Measurements from ENCODE around the gene HACD3. TPM values are rescaled to one million over a fixed set of nuclear protein-coding genes. Genes with fewer than 3 reads are reported as not detected.
A peak's percentile ranks its signal among the peaks of the same experiment; 100 is the strongest.

The HACD3 gene
- total RNA-seq, 1 experiment from 2014 or later = 71.6 TPM

DNA sequence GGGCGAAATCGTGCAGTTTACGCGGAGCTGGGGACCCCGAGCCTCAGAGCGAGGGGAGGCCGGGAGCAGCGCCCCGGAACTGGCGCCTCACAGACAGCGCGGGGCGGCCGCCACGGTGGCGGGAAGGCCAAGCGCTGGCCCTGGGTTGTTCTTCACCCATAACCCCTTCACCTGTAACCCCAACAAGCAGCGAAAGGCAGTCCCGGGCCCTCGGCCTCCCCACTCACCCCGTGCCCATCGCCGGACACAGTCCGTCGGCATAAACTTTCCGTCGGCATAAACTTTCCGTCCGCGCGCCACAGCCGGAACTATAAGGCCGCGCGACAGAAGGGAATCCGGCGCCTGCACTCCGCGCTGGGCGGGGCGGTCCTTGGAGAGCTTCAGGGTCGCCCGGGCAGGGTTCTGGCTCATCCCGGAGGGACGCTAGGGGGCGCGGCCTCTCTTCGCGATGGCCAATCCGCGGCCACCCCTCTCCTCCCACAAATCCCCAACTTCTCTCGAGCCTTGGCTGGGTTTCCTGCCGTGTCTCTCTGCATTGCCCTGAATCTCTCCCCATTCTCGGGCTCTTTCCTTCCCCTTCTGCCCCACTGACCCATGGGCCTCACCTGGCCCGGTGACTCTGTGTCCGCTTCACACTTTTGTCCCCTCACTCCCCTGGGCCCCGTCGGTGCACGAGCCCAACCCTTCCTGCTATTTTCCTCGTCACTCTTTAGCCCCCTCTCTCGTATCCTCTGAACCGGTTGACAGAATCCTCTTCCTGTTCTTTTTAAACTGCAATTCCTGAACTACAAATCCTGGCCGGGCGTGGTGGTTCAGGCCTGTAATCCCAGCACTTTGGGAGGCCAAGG is 80.8 kb downstream of the HACD3 start, which contains the start of gene INTS14:
Gene INTS14 (minus strand): TSS at position 261 of the 848 bp plus-strand sequence. CDS start 3,751 bp downstream, outside the sequence.
- H3K27me3 ChIP-seq (ENCODE audit: insufficient read depth, low read depth) = no peaks in the 10 kb centered on the region
- H3K79me2 ChIP-seq (ENCODE audit: low read depth) = peaks cover 24% of the 10 kb centered on the region
- peaks cover 5% of the 10 kb centered on the region; the same call in 1 of the 2 replicates for H3F3A ChIP-seq (ENCODE audit: insufficient read depth, low read depth)
- H4K20me1 ChIP-seq (ENCODE audit: insufficient read depth) = no peaks in the 10 kb centered on the region; the same call in 1 of the 2 replicates
- DNase-seq = peak; percentile 79 to 97
- TF ChIP-seq, protein P1, sequence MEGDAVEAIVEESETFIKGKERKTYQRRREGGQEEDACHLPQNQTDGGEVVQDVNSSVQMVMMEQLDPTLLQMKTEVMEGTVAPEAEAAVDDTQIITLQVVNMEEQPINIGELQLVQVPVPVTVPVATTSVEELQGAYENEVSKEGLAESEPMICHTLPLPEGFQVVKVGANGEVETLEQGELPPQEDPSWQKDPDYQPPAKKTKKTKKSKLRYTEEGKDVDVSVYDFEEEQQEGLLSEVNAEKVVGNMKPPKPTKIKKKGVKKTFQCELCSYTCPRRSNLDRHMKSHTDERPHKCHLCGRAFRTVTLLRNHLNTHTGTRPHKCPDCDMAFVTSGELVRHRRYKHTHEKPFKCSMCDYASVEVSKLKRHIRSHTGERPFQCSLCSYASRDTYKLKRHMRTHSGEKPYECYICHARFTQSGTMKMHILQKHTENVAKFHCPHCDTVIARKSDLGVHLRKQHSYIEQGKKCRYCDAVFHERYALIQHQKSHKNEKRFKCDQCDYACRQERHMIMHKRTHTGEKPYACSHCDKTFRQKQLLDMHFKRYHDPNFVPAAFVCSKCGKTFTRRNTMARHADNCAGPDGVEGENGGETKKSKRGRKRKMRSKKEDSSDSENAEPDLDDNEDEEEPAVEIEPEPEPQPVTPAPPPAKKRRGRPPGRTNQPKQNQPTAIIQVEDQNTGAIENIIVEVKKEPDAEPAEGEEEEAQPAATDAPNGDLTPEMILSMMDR (conservative IDR thresholded peaks at IDR 0.05) = peak; percentile 68
- no peak for TF ChIP-seq EZH2 (IDR thresholded peaks at IDR 0.05; ENCODE audit: low read depth)
- H3K9me2 ChIP-seq (ENCODE audit: insufficient read depth) = no peaks in the 10 kb centered on the region
- H3K4me1 ChIP-seq (replicated peaks; ENCODE audit: insufficient read depth) = peaks cover 21% of the 10 kb centered on the region
- peak within 1 kb of the TSS; percentile 100 for H2AFZ ChIP-seq
- H3K4me3 ChIP-seq = peak within 1 kb of the TSS; percentile 88
- intact Hi-C loops (cut with micrococcal nuclease; ENCODE audit: unreplicated experiment) = loop anchor here (1.0 to 10.0 kb wide), 5 partner anchors 94 to 884 kb away; partner anchors contain the start of genes DIS3L, DPP8, RAB11A and SNAPC5
- peak within 1 kb of the TSS; percentile 91 for H3K27ac ChIP-seq
- CTCF ChIA-PET = interaction anchor here (0.6 to 0.7 kb wide), 4 partner anchors 12 to 270 kb away, joined by 3 to 7 read pairs (median 5); no protein-coding TSS in a partner anchor
- no peaks in the 10 kb centered on the region for H3K9me3 ChIP-seq (ENCODE audit: insufficient read depth, low read depth)
- no TSS peak for BruUV-seq (replicated peaks)
- no peaks in the 10 kb centered on the region for H3K36me3 ChIP-seq (ENCODE audit: low read depth)
- H3K4me2 ChIP-seq = peak within 1 kb of the TSS; percentile 97
- POLR2A ChIA-PET (ENCODE audit: unreplicated experiment) = interaction anchor here (0.6 to 0.8 kb wide), 5 partner anchors 13 to 664 kb away, joined by 3 to 5 read pairs (median 4); no protein-coding TSS in a partner anchor

DNA sequence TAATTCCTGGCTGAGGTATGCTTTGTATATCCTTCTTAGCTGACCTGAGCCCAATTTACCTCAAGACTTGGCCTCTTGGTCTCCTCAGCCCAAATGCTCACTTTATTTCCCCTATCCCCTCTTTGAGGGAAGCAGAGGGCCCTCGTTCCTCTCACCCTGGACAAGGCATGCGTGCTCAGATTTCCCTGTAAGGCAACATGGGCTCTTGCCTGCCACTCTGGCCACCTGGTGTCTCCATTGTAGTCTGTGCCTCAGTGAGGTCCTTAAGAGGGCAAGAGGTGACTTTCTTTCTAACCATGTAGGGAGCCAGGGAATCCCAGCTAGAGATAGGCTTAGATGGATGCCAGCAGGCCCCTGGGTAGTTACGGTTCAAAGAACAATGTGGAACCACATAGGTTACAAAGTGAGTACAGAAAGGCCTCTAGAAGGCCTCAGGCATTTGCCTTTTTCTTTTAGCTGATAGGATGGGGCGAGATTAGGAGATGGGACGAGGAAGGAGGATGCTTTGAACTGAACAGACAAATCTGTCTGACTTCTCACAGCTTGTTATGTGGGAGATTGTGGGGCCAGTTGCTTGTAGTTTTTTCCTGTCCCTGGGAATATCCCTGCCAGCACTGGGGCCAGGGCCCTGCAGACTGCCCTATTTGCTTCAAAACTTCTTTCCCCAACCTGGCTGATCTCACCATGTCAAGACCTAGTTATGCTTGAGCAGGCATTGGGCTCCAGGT is 81.8 kb downstream of the HACD3 start:
- H3K79me2 ChIP-seq (ENCODE audit: low read depth) = peaks cover 24% of the 10 kb centered on the region
- no peaks in the 10 kb centered on the region for H3K36me3 ChIP-seq (ENCODE audit: low read depth)
- CTCF ChIA-PET = no interaction called here
- no peaks in the 10 kb centered on the region; the same call in 1 of the 2 replicates for H4K20me1 ChIP-seq (ENCODE audit: insufficient read depth)
- intact Hi-C loops (cut with micrococcal nuclease; ENCODE audit: unreplicated experiment) = loop anchor here (1.0 to 10.0 kb wide), 5 partner anchors 95 to 883 kb away; partner anchors contain the start of genes DIS3L, DPP8, RAB11A and SNAPC5
- peak overlapping the region; percentile 100 for H2AFZ ChIP-seq
- no TSS peak for BruUV-seq (replicated peaks)
- peaks cover 5% of the 10 kb centered on the region; the same call in 1 of the 2 replicates for H3F3A ChIP-seq (ENCODE audit: insufficient read depth, low read depth)
- peak overlapping the region; percentile 91 for H3K27ac ChIP-seq
- peak overlapping the region; percentile 88 for H3K4me3 ChIP-seq
- H3K27me3 ChIP-seq (ENCODE audit: insufficient read depth, low read depth) = no peaks in the 10 kb centered on the region
- H3K4me1 ChIP-seq (replicated peaks; ENCODE audit: insufficient read depth) = peaks cover 21% of the 10 kb centered on the region
- TF ChIP-seq, protein P1 (conservative IDR thresholded peaks at IDR 0.05) = no peak
- no peak for TF ChIP-seq EZH2 (IDR thresholded peaks at IDR 0.05; ENCODE audit: low read depth)
- no peak for DNase-seq
- peak overlapping the region; percentile 97 for H3K4me2 ChIP-seq
- H3K9me3 ChIP-seq (ENCODE audit: insufficient read depth, low read depth) = no peaks in the 10 kb centered on the region
- H3K9me2 ChIP-seq (ENCODE audit: insufficient read depth) = no peaks in the 10 kb centered on the region
- POLR2A ChIA-PET (ENCODE audit: unreplicated experiment) = interaction anchor here (0.6 to 0.8 kb wide), 2 partner anchors 184 to 415 kb away, joined by 3 to 8 read pairs; no protein-coding TSS in a partner anchor

DNA sequence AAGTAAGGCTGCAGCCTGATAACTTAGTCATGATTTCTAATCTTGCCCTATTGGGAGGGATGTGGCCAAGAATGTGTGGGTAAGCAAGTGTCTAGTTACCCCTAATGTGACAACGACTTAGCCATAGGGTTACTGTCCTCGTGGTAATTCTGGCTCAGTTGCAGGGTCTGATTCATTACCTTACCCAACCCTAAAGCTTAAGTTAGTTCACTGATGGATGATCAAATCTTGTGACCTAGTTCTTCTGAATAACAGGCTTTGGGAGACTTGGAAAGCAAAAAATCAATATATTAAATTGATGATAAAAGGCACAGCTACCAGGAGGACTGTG is 82.3 kb downstream of the HACD3 start:
- no peaks in the 10 kb centered on the region for H3K36me3 ChIP-seq (ENCODE audit: low read depth)
- no peaks in the 10 kb centered on the region for H3K27me3 ChIP-seq (ENCODE audit: insufficient read depth, low read depth)
- BruUV-seq (replicated peaks) = no TSS peak
- H3K9me3 ChIP-seq (ENCODE audit: insufficient read depth, low read depth) = no peaks in the 10 kb centered on the region
- no peaks in the 10 kb centered on the region for H3K9me2 ChIP-seq (ENCODE audit: insufficient read depth)
- peak overlapping the region; percentile 97 for H3K4me2 ChIP-seq
- CTCF ChIA-PET = no interaction called here
- POLR2A ChIA-PET (ENCODE audit: unreplicated experiment) = no interaction called here
- no peak for TF ChIP-seq EZH2 (IDR thresholded peaks at IDR 0.05; ENCODE audit: low read depth)
- TF ChIP-seq, protein P1 (conservative IDR thresholded peaks at IDR 0.05) = no peak
- no peak overlapping the region for H2AFZ ChIP-seq
- intact Hi-C loops (cut with micrococcal nuclease; ENCODE audit: unreplicated experiment) = loop anchor here (10.0 kb wide), 2 partner anchors 682 to 882 kb away; partner anchors contain the start of genes DIS3L and SNAPC5
- H3K4me1 ChIP-seq (replicated peaks; ENCODE audit: insufficient read depth) = peaks cover 21% of the 10 kb centered on the region
- peaks cover 24% of the 10 kb centered on the region for H3K79me2 ChIP-seq (ENCODE audit: low read depth)
- H3K27ac ChIP-seq = no peak overlapping the region
- no peaks in the 10 kb centered on the region; the same call in 1 of the 2 replicates for H4K20me1 ChIP-seq (ENCODE audit: insufficient read depth)
- DNase-seq = peak in 1 of 2 experiments; percentile 55
- H3K4me3 ChIP-seq = no peak overlapping the region
- peaks cover 5% of the 10 kb centered on the region; the same call in 1 of the 2 replicates for H3F3A ChIP-seq (ENCODE audit: insufficient read depth, low read depth)

Measured in PC-9 (cell line).